ENCODE measurements around the gene IFNAR2.

IFNAR2 gene

GRCh38 chr21:33268737-33269441, 39.2 kb downstream of the IFNAR2 start:
- DNase-seq (ENCODE audit: low spot score), result peak; percentile 30

GRCh38 chr21:33270986-33271385, 41.2 kb downstream of the IFNAR2 start:
- DNase-seq (ENCODE audit: low spot score), result no peak

- no peak for DNase-seq (ENCODE audit: low spot score)
Observed at GRCh38 chr21:33273044-33273443, 43.3 kb downstream of the IFNAR2 start.

- DNase-seq (ENCODE audit: low spot score), result no peak
Observed at GRCh38 chr21:33278721-33279120, 49.0 kb downstream of the IFNAR2 start.

- DNase-seq (ENCODE audit: low spot score), result no peak
Observed at GRCh38 chr21:33279330-33279820, 49.6 kb downstream of the IFNAR2 start.
